Hippocampal formation (tissue), 2 donors: ENCODE measurements around the gene PSTPIP2.
"Not testable (repeated sequence)": the region's sequence is repeated elsewhere in the genome, so short reads cannot be mapped to it uniquely, and the experiment has no call there.

Experiments used
- DNase-seq, 2 donors: peaks; one replicate each; lab custom pipeline; 2025; lab: John Stamatoyannopoulos, UW

The PSTPIP2 gene

GRCh38 chr18:46070232-46070631 is 1.8 kb downstream of the PSTPIP2 start:
- DNase-seq, result no peak

GRCh38 chr18:46069524-46069923 is 2.5 kb downstream of the PSTPIP2 start:
- no peak for DNase-seq

DNA sequence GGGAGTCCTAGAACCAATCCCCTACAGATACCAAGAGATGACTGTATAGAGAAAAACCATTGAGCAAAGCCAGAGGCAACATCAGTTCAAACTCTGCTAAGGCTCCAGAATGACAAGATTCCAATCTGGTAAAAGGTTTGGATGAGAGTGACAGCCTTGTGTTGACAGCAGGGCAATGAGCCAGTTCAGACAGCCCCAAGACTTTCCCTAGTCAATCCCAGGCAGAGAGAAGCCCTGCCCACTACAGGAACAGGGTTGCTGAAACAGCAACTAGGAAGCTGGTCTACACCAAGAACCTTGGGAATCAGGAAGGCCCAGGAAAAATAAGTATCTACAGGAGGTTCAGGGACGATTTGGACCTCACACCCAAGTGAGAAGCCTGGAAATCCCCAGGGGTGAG is 3.3 kb downstream of the PSTPIP2 start:
- no peak for DNase-seq

- no peak for DNase-seq
Observed at GRCh38 chr18:46067438-46068007, 4.5 kb downstream of the PSTPIP2 start.

DNA sequence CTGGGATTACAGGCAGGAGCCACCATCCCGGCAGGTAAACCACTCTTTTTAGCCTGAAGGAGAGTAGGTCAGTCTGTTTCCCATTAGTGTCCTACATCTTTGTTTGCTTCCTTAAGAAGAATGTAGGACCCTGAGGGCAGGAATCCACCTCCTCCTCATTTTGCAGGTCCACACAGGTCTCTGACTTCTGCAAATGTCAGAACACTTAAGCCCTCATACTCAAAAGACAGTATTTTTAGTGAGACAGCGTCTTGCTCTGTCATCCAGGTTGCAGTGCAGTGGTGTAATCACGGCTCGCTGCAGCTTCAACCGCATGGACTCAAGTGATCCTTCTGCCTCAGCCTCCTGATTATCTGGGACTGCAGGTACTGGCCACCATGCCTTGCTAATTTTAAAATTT is 9.3 kb downstream of the PSTPIP2 start:
- no peak for DNase-seq

GRCh38 chr18:46061796-46062195 is 10.3 kb downstream of the PSTPIP2 start:
- no peak for DNase-seq

- no peak for DNase-seq
Observed at GRCh38 chr18:46061387-46061786, 10.7 kb downstream of the PSTPIP2 start.

DNA sequence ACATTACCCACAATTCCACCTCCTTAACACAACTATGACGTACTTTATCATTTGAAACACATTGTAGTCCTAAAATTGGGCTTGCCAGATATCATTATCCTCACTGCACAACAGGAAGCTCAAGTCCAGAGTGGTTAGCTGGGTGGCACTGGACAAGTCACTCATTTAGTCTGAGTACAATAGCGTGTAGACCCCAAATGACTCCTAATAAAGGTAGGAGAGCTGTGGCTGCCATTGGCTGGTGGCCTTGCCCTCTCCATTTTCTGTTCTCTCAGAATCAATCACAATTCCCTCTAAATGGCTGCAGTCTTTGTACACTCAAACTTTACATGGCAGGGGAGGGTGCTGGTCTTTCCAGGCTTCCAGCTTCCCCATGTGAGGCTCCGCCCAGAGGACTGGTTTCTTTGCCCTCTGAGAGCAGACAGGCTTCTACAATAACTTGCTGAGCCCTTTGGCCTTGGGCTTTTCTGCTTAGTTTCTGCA is 11.7 kb downstream of the PSTPIP2 start:
- DNase-seq, result no peak

- DNase-seq, result no peak
Observed at GRCh38 chr18:46055838-46056230, 16.2 kb downstream of the PSTPIP2 start.

- no peak for DNase-seq
Observed at GRCh38 chr18:46054956-46055837, 16.9 kb downstream of the PSTPIP2 start.

- DNase-seq, result no peak
Observed at GRCh38 chr18:46053368-46054095, 18.5 kb downstream of the PSTPIP2 start.

GRCh38 chr18:46051731-46052461 is 20.2 kb downstream of the PSTPIP2 start:
- DNase-seq, result no peak

GRCh38 chr18:46050268-46050667 is 21.8 kb downstream of the PSTPIP2 start:
- no peak for DNase-seq

DNA sequence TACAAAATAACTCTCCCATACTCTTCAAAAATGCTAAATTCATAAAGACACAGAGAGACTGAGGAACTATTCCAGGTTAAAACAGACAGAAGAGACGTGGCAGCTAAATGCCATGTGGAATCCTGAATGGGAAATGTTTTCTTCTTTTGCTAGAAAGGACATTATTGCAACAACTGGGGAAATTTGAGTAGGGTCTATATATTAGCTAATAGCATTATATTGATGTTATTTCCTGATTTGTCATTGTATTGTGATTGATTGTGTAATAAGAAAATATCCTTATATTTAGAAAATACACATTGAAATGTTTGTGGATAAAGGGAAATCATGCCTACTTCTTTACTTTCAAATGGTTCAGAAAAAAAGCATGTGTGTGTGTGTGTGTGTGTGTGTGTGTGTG is 23.4 kb downstream of the PSTPIP2 start:
- DNase-seq, result no peak

DNA sequence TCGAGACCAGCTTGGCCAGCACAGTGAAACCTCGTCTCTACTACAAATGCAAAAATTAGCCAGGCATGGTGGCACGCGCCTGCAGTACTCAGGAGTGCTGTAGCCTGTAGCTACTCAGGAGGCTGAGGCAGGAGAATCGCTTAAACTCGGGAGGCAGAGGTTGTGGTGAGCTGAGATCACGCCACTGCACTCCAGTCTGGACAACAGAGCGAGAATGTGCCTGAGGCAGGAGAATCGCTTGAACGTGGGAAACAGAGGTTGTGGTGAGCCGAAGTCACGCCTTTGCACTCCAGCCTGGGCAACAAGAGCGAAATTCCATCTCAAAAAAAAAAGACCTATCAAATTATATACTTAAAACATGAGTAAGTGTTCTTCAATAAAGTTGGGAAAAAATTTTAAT is 24.7 kb downstream of the PSTPIP2 start:
- DNase-seq, result not testable (repeated sequence)

GRCh38 chr18:46046688-46047087 is 25.4 kb downstream of the PSTPIP2 start:
- DNase-seq, result no peak

- DNase-seq, result no peak
Observed at GRCh38 chr18:46046126-46046525, 25.9 kb downstream of the PSTPIP2 start.

GRCh38 chr18:46042571-46043123 is 29.4 kb downstream of the PSTPIP2 start:
- no peak for DNase-seq

GRCh38 chr18:46040747-46041104 is 31.3 kb downstream of the PSTPIP2 start:
- no peak for DNase-seq

GRCh38 chr18:46040033-46040746 is 31.9 kb downstream of the PSTPIP2 start:
- no peak for DNase-seq
